HEK293 (cell line): ENCODE measurements around the gene SLC5A1.

Experiments used
- IKZF3 ChIP-seq: fragments of 450-650 bp; IDR thresholded peaks from 2 replicates; pipeline ENCODE4 v1.5.0; 2018; ENCODE audit warnings: missing biosample characterization, mild to moderate bottlenecking, missing genetic modification characterization, moderate library complexity
- ZBTB1 ChIP-seq: fragments of 450-650 bp; formaldehyde crosslinking; IDR thresholded peaks from 2 replicates; pipeline ENCODE4 v1.5.1; 2016; ENCODE audit warnings: missing biosample characterization, missing genetic modification characterization
- ZFP41 ChIP-seq: fragments of 450-650 bp; formaldehyde crosslinking; IDR thresholded peaks from 2 replicates; pipeline ENCODE4 v1.5.1; 2016; ENCODE audit warnings: missing biosample characterization, missing genetic modification characterization, borderline replicate concordance
- ZNF138 ChIP-seq: fragments of 450-650 bp; formaldehyde crosslinking; IDR thresholded peaks from 2 replicates; pipeline ENCODE4 v1.5.1; 2016; ENCODE audit warnings: missing biosample characterization, missing genetic modification characterization, borderline replicate concordance
- ZNF146 ChIP-seq: fragments of 450-650 bp; formaldehyde crosslinking; IDR thresholded peaks from 2 replicates; pipeline ENCODE4 v1.5.1; 2016; ENCODE audit warnings: missing biosample characterization, missing genetic modification characterization
- ZNF24 ChIP-seq: fragments of 450-650 bp; formaldehyde crosslinking; IDR thresholded peaks from 2 replicates; pipeline ENCODE4 v1.5.1; 2016; ENCODE audit warnings: missing biosample characterization, missing genetic modification characterization
- ZNF416 ChIP-seq: fragments of 450-650 bp; formaldehyde crosslinking; IDR thresholded peaks from 2 replicates; pipeline ENCODE4 v1.5.1; 2016; ENCODE audit warnings: missing biosample characterization, missing genetic modification characterization
- ZNF600 ChIP-seq: fragments of 450-650 bp; formaldehyde crosslinking; IDR thresholded peaks from 2 replicates; pipeline ENCODE4 v1.5.1; 2016; ENCODE audit warnings: missing biosample characterization, missing genetic modification characterization
- ZNF621 ChIP-seq: fragments of 450-650 bp; formaldehyde crosslinking; IDR thresholded peaks from 2 replicates; pipeline ENCODE4 v1.5.1; 2017; ENCODE audit warnings: missing biosample characterization, missing genetic modification characterization
- ZXDB ChIP-seq: fragments of 450-650 bp; formaldehyde crosslinking; IDR thresholded peaks from 2 replicates; pipeline ENCODE4 v1.5.1; 2016; ENCODE audit warnings: missing biosample characterization, missing genetic modification characterization
- TF ChIP-seq, protein P1 (sequence below): fragments of 450-650 bp; formaldehyde crosslinking; conservative IDR thresholded peaks from 2 replicates; pipeline ENCODE4 v1.5.1; 2016; ENCODE audit warnings: low read depth, missing biosample characterization, missing genetic modification characterization
- TF ChIP-seq, protein P2 (sequence below): fragments of 450-650 bp; formaldehyde crosslinking; IDR thresholded peaks from 2 replicates; pipeline ENCODE4 v1.5.1; 2016; ENCODE audit warnings: missing biosample characterization, missing genetic modification characterization
- TF ChIP-seq, protein P3 (sequence below): fragments of 450-650 bp; formaldehyde crosslinking; IDR thresholded peaks from 2 replicates; pipeline ENCODE4 v1.5.1; 2016; ENCODE audit warnings: missing biosample characterization, missing genetic modification characterization
- TF ChIP-seq, protein P4 (sequence below): fragments of 450-650 bp; formaldehyde crosslinking; IDR thresholded peaks from 2 replicates; pipeline ENCODE4 v1.5.1; 2016; ENCODE audit warnings: missing biosample characterization, missing genetic modification characterization

DNA sequence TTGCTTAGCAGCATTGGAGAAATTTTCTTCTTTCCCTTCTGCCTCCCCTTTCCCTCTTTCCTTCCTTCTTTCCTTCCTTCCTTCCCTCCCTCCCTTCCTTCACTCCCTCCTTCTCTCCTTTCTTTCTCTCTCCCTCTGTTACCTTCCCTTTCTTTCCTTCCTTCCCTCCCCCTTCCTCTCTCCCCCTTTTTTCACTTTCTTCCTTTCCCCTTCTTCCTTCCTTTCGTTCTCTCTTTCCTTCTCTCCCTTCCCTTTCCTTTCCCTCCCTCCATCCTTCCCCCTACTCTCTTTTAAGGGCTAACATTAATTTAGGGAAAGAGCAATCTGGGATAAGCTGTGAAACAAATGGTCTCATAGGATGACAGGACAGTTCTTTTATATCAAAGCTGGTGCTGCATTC is 34.1 kb downstream of the SLC5A1 start:
- no peak for TF ChIP-seq ZNF416
- TF ChIP-seq ZNF621 (tag by site-specific recombination) = no peak
- TF ChIP-seq, protein P1, sequence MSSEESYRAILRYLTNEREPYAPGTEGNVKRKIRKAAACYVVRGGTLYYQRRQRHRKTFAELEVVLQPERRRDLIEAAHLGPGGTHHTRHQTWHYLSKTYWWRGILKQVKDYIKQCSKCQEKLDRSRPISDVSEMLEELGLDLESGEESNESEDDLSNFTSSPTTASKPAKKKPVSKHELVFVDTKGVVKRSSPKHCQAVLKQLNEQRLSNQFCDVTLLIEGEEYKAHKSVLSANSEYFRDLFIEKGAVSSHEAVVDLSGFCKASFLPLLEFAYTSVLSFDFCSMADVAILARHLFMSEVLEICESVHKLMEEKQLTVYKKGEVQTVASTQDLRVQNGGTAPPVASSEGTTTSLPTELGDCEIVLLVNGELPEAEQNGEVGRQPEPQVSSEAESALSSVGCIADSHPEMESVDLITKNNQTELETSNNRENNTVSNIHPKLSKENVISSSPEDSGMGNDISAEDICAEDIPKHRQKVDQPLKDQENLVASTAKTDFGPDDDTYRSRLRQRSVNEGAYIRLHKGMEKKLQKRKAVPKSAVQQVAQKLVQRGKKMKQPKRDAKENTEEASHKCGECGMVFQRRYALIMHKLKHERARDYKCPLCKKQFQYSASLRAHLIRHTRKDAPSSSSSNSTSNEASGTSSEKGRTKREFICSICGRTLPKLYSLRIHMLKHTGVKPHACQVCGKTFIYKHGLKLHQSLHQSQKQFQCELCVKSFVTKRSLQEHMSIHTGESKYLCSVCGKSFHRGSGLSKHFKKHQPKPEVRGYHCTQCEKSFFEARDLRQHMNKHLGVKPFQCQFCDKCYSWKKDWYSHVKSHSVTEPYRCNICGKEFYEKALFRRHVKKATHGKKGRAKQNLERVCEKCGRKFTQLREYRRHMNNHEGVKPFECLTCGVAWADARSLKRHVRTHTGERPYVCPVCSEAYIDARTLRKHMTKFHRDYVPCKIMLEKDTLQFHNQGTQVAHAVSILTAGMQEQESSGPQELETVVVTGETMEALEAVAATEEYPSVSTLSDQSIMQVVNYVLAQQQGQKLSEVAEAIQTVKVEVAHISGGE (tag by site-specific recombination) = no peak
- no peak for TF ChIP-seq ZFP41 (tag by site-specific recombination)
- TF ChIP-seq, protein P2, sequence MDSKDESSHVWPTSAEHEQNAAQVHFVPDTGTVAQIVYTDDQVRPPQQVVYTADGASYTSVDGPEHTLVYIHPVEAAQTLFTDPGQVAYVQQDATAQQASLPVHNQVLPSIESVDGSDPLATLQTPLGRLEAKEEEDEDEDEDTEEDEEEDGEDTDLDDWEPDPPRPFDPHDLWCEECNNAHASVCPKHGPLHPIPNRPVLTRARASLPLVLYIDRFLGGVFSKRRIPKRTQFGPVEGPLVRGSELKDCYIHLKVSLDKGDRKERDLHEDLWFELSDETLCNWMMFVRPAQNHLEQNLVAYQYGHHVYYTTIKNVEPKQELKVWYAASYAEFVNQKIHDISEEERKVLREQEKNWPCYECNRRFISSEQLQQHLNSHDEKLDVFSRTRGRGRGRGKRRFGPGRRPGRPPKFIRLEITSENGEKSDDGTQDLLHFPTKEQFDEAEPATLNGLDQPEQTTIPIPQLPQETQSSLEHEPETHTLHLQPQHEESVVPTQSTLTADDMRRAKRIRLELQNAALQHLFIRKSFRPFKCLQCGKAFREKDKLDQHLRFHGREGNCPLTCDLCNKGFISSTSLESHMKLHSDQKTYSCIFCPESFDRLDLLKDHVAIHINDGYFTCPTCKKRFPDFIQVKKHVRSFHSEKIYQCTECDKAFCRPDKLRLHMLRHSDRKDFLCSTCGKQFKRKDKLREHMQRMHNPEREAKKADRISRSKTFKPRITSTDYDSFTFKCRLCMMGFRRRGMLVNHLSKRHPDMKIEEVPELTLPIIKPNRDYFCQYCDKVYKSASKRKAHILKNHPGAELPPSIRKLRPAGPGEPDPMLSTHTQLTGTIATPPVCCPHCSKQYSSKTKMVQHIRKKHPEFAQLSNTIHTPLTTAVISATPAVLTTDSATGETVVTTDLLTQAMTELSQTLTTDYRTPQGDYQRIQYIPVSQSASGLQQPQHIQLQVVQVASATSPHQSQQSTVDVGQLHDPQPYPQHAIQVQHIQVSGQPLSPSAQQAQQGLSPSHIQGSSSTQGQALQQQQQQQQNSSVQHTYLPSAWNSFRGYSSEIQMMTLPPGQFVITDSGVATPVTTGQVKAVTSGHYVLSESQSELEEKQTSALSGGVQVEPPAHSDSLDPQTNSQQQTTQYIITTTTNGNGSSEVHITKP (tag by site-specific recombination) = no peak
- no peak for TF ChIP-seq ZBTB1 (tag by site-specific recombination)
- TF ChIP-seq ZNF138 = no peak
- TF ChIP-seq, protein P3, sequence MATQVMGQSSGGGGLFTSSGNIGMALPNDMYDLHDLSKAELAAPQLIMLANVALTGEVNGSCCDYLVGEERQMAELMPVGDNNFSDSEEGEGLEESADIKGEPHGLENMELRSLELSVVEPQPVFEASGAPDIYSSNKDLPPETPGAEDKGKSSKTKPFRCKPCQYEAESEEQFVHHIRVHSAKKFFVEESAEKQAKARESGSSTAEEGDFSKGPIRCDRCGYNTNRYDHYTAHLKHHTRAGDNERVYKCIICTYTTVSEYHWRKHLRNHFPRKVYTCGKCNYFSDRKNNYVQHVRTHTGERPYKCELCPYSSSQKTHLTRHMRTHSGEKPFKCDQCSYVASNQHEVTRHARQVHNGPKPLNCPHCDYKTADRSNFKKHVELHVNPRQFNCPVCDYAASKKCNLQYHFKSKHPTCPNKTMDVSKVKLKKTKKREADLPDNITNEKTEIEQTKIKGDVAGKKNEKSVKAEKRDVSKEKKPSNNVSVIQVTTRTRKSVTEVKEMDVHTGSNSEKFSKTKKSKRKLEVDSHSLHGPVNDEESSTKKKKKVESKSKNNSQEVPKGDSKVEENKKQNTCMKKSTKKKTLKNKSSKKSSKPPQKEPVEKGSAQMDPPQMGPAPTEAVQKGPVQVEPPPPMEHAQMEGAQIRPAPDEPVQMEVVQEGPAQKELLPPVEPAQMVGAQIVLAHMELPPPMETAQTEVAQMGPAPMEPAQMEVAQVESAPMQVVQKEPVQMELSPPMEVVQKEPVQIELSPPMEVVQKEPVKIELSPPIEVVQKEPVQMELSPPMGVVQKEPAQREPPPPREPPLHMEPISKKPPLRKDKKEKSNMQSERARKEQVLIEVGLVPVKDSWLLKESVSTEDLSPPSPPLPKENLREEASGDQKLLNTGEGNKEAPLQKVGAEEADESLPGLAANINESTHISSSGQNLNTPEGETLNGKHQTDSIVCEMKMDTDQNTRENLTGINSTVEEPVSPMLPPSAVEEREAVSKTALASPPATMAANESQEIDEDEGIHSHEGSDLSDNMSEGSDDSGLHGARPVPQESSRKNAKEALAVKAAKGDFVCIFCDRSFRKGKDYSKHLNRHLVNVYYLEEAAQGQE (tag by site-specific recombination) = no peak
- TF ChIP-seq ZNF24 (tag by site-specific recombination) = no peak
- TF ChIP-seq ZXDB (tag by site-specific recombination) = no peak
- peak; percentile 23; the same call in 1 of the 2 replicates for TF ChIP-seq IKZF3 (tag by site-specific recombination)
- TF ChIP-seq ZNF146 (tag by site-specific recombination) = no peak
- TF ChIP-seq, protein P4, sequence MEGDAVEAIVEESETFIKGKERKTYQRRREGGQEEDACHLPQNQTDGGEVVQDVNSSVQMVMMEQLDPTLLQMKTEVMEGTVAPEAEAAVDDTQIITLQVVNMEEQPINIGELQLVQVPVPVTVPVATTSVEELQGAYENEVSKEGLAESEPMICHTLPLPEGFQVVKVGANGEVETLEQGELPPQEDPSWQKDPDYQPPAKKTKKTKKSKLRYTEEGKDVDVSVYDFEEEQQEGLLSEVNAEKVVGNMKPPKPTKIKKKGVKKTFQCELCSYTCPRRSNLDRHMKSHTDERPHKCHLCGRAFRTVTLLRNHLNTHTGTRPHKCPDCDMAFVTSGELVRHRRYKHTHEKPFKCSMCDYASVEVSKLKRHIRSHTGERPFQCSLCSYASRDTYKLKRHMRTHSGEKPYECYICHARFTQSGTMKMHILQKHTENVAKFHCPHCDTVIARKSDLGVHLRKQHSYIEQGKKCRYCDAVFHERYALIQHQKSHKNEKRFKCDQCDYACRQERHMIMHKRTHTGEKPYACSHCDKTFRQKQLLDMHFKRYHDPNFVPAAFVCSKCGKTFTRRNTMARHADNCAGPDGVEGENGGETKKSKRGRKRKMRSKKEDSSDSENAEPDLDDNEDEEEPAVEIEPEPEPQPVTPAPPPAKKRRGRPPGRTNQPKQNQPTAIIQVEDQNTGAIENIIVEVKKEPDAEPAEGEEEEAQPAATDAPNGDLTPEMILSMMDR (tag by site-specific recombination) = no peak
- TF ChIP-seq ZNF600 = no peak
